GM21825 (cell line): Measurements from ENCODE around the gene ADARB2.

Experiments
- ATAC-seq: cut with Tn5 transposase; IDR thresholded peaks from one replicate; pipeline ENCODE4 v1.9.1; 2021; ENCODE audit warnings: mild to moderate bottlenecking, moderate library complexity; ENCODE audit not compliant: unreplicated experiment

ADARB2 gene

GRCh38 chr10:1127629-1128028 is 609.7 kb downstream of the ADARB2 start:
- no peak for ATAC-seq
